PC-9 (cell line): Measurements from ENCODE around the gene FGF3.

Experiments
- EZH2 ChIP-seq: fragments of 200-600 bp; sonication (generic); IDR thresholded peaks from 2 replicates; pipeline ENCODE4 v1.8.0; 2017; ENCODE audit warnings: antibody characterized with exemption, low read depth
- TF ChIP-seq, protein P1 (sequence below): fragments of 200-600 bp; sonication (generic); conservative IDR thresholded peaks from 2 replicates; pipeline ENCODE4 v1.6.1; 2017; ENCODE audit warnings: mixed run types, antibody characterized with exemption, mild to moderate bottlenecking, moderate library complexity

DNA sequence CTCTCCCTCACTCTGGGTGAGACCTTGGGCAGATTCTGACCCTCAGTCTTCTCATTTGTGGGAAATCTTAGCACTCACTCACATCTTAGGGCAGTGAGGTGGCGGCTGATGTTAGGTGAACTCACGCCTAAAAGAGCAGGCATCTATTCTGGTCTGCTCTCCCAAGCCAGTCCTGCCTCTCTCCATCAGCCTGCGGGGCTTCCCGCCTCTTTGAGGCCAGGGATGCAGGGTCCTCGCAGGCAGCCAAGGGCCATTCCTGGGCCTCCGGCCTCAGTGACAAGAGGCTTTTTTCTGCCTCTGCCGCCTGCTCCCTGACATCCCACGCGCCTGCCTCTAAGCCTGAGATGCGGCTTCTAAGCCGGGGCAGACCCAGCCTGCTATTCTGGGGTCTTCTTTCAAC, 30.3 kb downstream of the FGF3 start:
- TF ChIP-seq, protein P1, sequence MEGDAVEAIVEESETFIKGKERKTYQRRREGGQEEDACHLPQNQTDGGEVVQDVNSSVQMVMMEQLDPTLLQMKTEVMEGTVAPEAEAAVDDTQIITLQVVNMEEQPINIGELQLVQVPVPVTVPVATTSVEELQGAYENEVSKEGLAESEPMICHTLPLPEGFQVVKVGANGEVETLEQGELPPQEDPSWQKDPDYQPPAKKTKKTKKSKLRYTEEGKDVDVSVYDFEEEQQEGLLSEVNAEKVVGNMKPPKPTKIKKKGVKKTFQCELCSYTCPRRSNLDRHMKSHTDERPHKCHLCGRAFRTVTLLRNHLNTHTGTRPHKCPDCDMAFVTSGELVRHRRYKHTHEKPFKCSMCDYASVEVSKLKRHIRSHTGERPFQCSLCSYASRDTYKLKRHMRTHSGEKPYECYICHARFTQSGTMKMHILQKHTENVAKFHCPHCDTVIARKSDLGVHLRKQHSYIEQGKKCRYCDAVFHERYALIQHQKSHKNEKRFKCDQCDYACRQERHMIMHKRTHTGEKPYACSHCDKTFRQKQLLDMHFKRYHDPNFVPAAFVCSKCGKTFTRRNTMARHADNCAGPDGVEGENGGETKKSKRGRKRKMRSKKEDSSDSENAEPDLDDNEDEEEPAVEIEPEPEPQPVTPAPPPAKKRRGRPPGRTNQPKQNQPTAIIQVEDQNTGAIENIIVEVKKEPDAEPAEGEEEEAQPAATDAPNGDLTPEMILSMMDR: no peak
- TF ChIP-seq EZH2: no peak
